Stomach (tissue), 4 donors: Measurements from ENCODE around the gene ATG13.

ENCODE experiments used
- CTCF ChIP-seq, 7 experiments: fragments of 450-650 bp in 4 of 7; fragments of 200-600 bp in 3 of 7; sonication (generic) in 3 of 7; IDR thresholded peaks; one replicate each; pipeline ENCODE4 v1.5.1; 2016 to 2019; ENCODE audit warnings: antibody characterized with exemption in 7 of 7, control low read depth in 2 of 7, mild to moderate bottlenecking in 1 of 7
- POLR2A ChIP-seq, 4 donors: fragments of 450-650 bp; IDR thresholded peaks; one replicate each; pipeline ENCODE4 v1.6.1; 2016; ENCODE audit warnings: antibody characterized with exemption in 4 of 4, control low read depth in 2 of 4, mild to moderate bottlenecking in 1 of 4, moderate library complexity in 1 of 4

GRCh38 chr11:46676436-46677158 is 59.2 kb downstream of the ATG13 start:
- TF ChIP-seq POLR2A (IDR thresholded peaks at IDR 0.05) (no peak), CTCF (IDR thresholded peaks at IDR 0.05) (no peak)
